Measurements from ENCODE around the gene DNAI4. TPM values are rescaled to one million over a fixed set of nuclear protein-coding genes. Genes with fewer than 3 reads are reported as not detected.

Gene DNAI4
- total and polyA plus RNA-seq, 2 of the 8 experiments (the other 6 are each of a cell fraction or from before 2014, with no cell fraction given): 0.32 to 2.1 TPM

GRCh38 chr1:66876664-66877063 is 48.0 kb downstream of the DNAI4 start (continued):
- TF ChIP-seq RFX5 (IDR thresholded peaks at IDR 0.05; ENCODE audit: borderline replicate concordance, low read depth, low read length): no peak
- TF ChIP-seq SIN3A (conservative IDR thresholded peaks at IDR 0.05 in 1 of 2, IDR thresholded peaks at IDR 0.05 in 1 of 2; ENCODE audit: low read depth in 1 of 2, low read length in 2 of 2): no peak
- TF ChIP-seq PHF8 (conservative IDR thresholded peaks at IDR 0.05; ENCODE audit: low read depth, low read length): no peak

All from H1 (cell line).